HepG2 (cell line): ENCODE measurements around the gene ZNF48. TPM values are rescaled to one million over a fixed set of nuclear protein-coding genes. Genes with fewer than 3 reads are reported as not detected.

Source experiments
- ATAC-seq: fragments of 200-7000 bp; cut with Tn5 transposase; 3 replicates; pipeline ENCODE4 v1.9.1; 2020; ENCODE audit warnings: mild to moderate bottlenecking, moderate library complexity
- Bru-seq: library from RNA; stranded (reverse); fragments of 400-500 nt; gene quantifications from one replicate; lab custom pipeline; 2021; lab: Mats Ljungman, UMichigan
- BruChase-seq, 2 experiments: library from RNA; stranded (reverse); fragments of 400-500 nt; gene quantifications; one replicate each; lab custom pipeline; 2021; lab: Mats Ljungman, UMichigan
- BruUV-seq: library from RNA; stranded (reverse); fragments of 400-500 nt; replicated peaks from 2 replicates; lab custom pipeline; 2021; lab: Mats Ljungman, UMichigan
- CTCF ChIA-PET: fragments of 300-600 bp; formaldehyde crosslinking; extraction: SDS; loops from one replicate; lab custom pipeline; 2021; ENCODE audit warnings: low total read pairs, inconsistent platforms, low intra/inter-chr PET ratio; lab: Yijun Ruan, JAX
- POLR2A ChIA-PET: fragments of 350-600 bp; sonication (Branson Sonifier 250); formaldehyde crosslinking; loops from one replicate; lab custom pipeline; 2020; ENCODE audit warnings: antibody characterized with exemption, inconsistent platforms; lab: Yijun Ruan, JAX
- DNase-seq: peaks from one replicate; pipeline ENCODE4 v3.0.0-alpha.2; 2015; ENCODE audit warnings: low spot score
- FAIRE-seq: peaks from 3 replicates; lab custom pipeline; 2011; peaks lifted over from hg19 to GRCh38; lab: Jason Lieb, UNC
- H2AFZ ChIP-seq: one replicate; pipeline ENCODE4 v1.6.1; 2011; ENCODE audit warnings: low read length, inconsistent platforms
- H3K27ac ChIP-seq: fragments of 300-600 bp; 3 replicates; pipeline ENCODE4 v1.8.0; 2011; ENCODE audit warnings: mixed run types, mild to moderate bottlenecking, mixed read lengths, low read length, inconsistent platforms; ENCODE audit not compliant: insufficient read depth; ENCODE audit errors: extremely low read length
- H3K27me3 ChIP-seq, 2 experiments: fragments of 200-600 bp in 1 of 2; 2 replicates in 1 of 2; 3 replicates in 1 of 2; pipeline versions ENCODE4 v1.6.0 to v1.8.0; 2011; ENCODE audit warnings: low read length in 2 of 2, mild to moderate bottlenecking in 2 of 2, moderate library complexity in 2 of 2, inconsistent platforms in 1 of 2; ENCODE audit not compliant: insufficient read depth in 2 of 2, control insufficient read depth in 1 of 2
- H3K36me3 ChIP-seq, 2 experiments: fragments of 200-600 bp in 1 of 2; replicated peaks in 1 of 2; 2 replicates in 1 of 2; 3 replicates in 1 of 2; pipeline versions ENCODE4 v1.5.1 to v1.8.0; 2011; ENCODE audit warnings: low read length in 2 of 2, inconsistent platforms in 1 of 2; ENCODE audit not compliant: insufficient read depth in 2 of 2, control insufficient read depth in 1 of 2
- H3K4me1 ChIP-seq: 2 replicates; pipeline ENCODE4 v1.5.1; 2012; ENCODE audit warnings: low read length, inconsistent platforms; ENCODE audit not compliant: insufficient read depth
- H3K4me2 ChIP-seq: 2 replicates; pipeline ENCODE4 v1.6.0; 2011; ENCODE audit warnings: low read depth, low read length, inconsistent platforms
- H3K4me3 ChIP-seq, 3 experiments: fragments of 200-600 bp in 1 of 3; sonication (generic), shearing (Covaris generic) in 1 of 3; replicated peaks in 1 of 3; 2 replicates each; pipeline ENCODE4 v1.5.1; 2011 to 2016; ENCODE audit warnings: low read length in 3 of 3, inconsistent platforms in 2 of 3, low read depth in 2 of 3, mild to moderate bottlenecking in 2 of 3, control low read depth in 1 of 3, mixed read lengths in 1 of 3; ENCODE audit not compliant: insufficient read depth in 1 of 3
- H3K79me2 ChIP-seq: one replicate; pipeline ENCODE4 v1.6.1; 2011; ENCODE audit warnings: low read length, inconsistent platforms; ENCODE audit not compliant: insufficient read depth
- H3K9ac ChIP-seq: 2 replicates; pipeline ENCODE4 v1.6.0; 2011; ENCODE audit warnings: mild to moderate bottlenecking, low read depth, low read length, inconsistent platforms; ENCODE audit not compliant: insufficient read depth
- H3K9me3 ChIP-seq: 2 replicates; pipeline ENCODE4 v1.5.1; 2012; ENCODE audit warnings: mild to moderate bottlenecking, low read length
- H4K20me1 ChIP-seq: 2 replicates; pipeline ENCODE4 v1.6.0; 2011; ENCODE audit warnings: inconsistent platforms, mild to moderate bottlenecking, low read length, moderate library complexity; ENCODE audit not compliant: insufficient read depth
- HDAC6 ChIP-seq: fragments of 200-600 bp; sonication (generic); IDR thresholded peaks from 2 replicates; pipeline ENCODE4 v1.7.0; 2017; ENCODE audit warnings: mild to moderate bottlenecking, antibody characterized with exemption, low read length, low read depth
- ZNF205 ChIP-seq: IDR thresholded peaks from 2 replicates; pipeline ENCODE4 v1.6.1; 2018; ENCODE audit warnings: missing biosample characterization, missing genetic modification reagents
- ZNF282 ChIP-seq: fragments of 450-650 bp; IDR thresholded peaks from 2 replicates; pipeline ENCODE4 v1.6.1; 2018; ENCODE audit not compliant: partially characterized antibody
- ZNF331 ChIP-seq: sonication (generic); formaldehyde crosslinking; IDR thresholded peaks from 2 replicates; pipeline ENCODE4 v1.4.0; 2020; ENCODE audit warnings: missing genetic modification reagents
- ZNF547 ChIP-seq: sonication (generic); formaldehyde crosslinking; IDR thresholded peaks from 2 replicates; pipeline ENCODE4 v1.5.1; 2020; ENCODE audit warnings: mild to moderate bottlenecking, missing genetic modification reagents
- WGBS: methylation state at CpG from one replicate; pipeline ENCODE4 v1.1.6; 2017; ENCODE audit warnings: low lambda C conversion rate; 5-methylcytosine and 5-hydroxymethylcytosine counted together
- in situ Hi-C: cut with HindIII; loops from 2 replicates; pipeline ENCODE4 v1.10.0; 2017; ENCODE audit warnings: low pct_unique_long_range_greater_than_20kb; ENCODE audit not compliant: extremely low pct_ligation_motif_present
- intact Hi-C: fragments of 100-400 bp; cut with micrococcal nuclease; formaldehyde crosslinking; loops from one replicate; pipeline ENCODE4 v1.10.0; 2022; ENCODE audit not compliant: unreplicated experiment
- long read RNA-seq, 2 experiments: library from RNA in 1 of 2; library from polyadenylated mRNA in 1 of 2; stranded (forward) in 1 of 2; unstranded in 1 of 2; transcript quantifications; one replicate each; pipeline ENCODE4 v2.0.0, GENCODE V29; 2019 to 2022
- polyA minus RNA-seq, 3 experiments: library from RNA; depleted of rRNA, polyadenylated mRNA; stranded (reverse); fragments of >200 nt; gene quantifications; 2 replicates each; pipeline ENCODE4 v1.2.3, GENCODE V29; 2011; ENCODE audit warnings: low replicate concordance in 1 of 3
- polyA plus RNA-seq, 8 experiments: library from polyadenylated mRNA; depleted of rRNA in 3 of 8; stranded (reverse) in 7 of 8; unstranded in 1 of 8; fragments of >200 nt; fragmentation: Illumina TruSeq in 4 of 8; extraction: Trizol in 4 of 8; gene quantifications; 2 replicates each; pipeline versions ENCODE4 v1.2.1 to v1.2.3, GENCODE V29; 2011 to 2016; ENCODE audit warnings: low read depth in 4 of 8, missing spikeins in 1 of 8, mixed read lengths in 1 of 8; ENCODE audit not compliant: insufficient read depth in 1 of 8
- total RNA-seq, 5 experiments: library from RNA; depleted of rRNA; stranded (reverse); fragments of >200 nt; fragmentation: Illumina TruSeq; extraction: Trizol; gene quantifications; 2 replicates each; pipeline ENCODE4 v1.2.3, GENCODE V29; 2016; ENCODE audit warnings: low read depth in 1 of 5
- TF ChIP-seq, protein P1 (sequence below): sonication (generic); formaldehyde crosslinking; IDR thresholded peaks from 2 replicates; pipeline ENCODE4 v1.4.0; 2020; ENCODE audit warnings: mild to moderate bottlenecking, missing genetic modification reagents
- TF ChIP-seq, protein P2 (sequence below): sonication (generic); formaldehyde crosslinking; IDR thresholded peaks from 2 replicates; pipeline ENCODE4 v1.4.0; 2020; ENCODE audit warnings: missing genetic modification reagents
- TF ChIP-seq, protein P3 (sequence below), 2 experiments: sonication (generic) in 1 of 2; formaldehyde crosslinking in 1 of 2; IDR thresholded peaks; 2 replicates each; pipeline versions ENCODE4 v1.5.1 to v1.6.1; 2011 to 2020; ENCODE audit warnings: borderline replicate concordance in 1 of 2, low read depth in 1 of 2, low read length in 1 of 2, mild to moderate bottlenecking in 1 of 2, missing genetic modification reagents in 1 of 2, moderate library complexity in 1 of 2
- TF ChIP-seq, protein P4 (sequence below): sonication (generic); formaldehyde crosslinking; IDR thresholded peaks from 2 replicates; pipeline ENCODE4 v1.5.1; 2020; ENCODE audit warnings: missing genetic modification reagents, mild to moderate bottlenecking, borderline replicate concordance

The ZNF48 gene
- total RNA-seq (2016; rRNA removed; fragmentation: Illumina TruSeq; extraction: Trizol) (10.9 and 12.3 TPM in 2 replicates), polyA plus RNA-seq (2011; rRNA removed) (9.9 and 11.7 TPM in 2 replicates), polyA minus RNA-seq (2011; rRNA and poly(A)+ RNA removed; ENCODE audit: low replicate concordance) (7.6 and 12.0 TPM in 2 replicates), Bru-seq, nascent RNA (percentile 48 among the genes with signal in this experiment), BruChase-seq, experiment 1, labeled RNA remaining after a 6-hour chase (percentile 46 among the genes with signal in this experiment), BruChase-seq, experiment 2, labeled RNA remaining after a 2-hour chase (percentile 51 among the genes with signal in this experiment)
- 2.3 and 2.9 TPM in 2 replicates for total RNA-seq (2016; cell fraction: cytosol; rRNA removed; fragmentation: Illumina TruSeq; extraction: Trizol; ENCODE audit: low read depth)
- total RNA-seq (2016; cell fraction: insoluble cytoplasmic fraction; rRNA removed; fragmentation: Illumina TruSeq; extraction: Trizol) = 10.9 and 12.6 TPM in 2 replicates
- 8.8 and 8.9 TPM in 2 replicates for total RNA-seq (2016; cell fraction: membrane; rRNA removed; fragmentation: Illumina TruSeq; extraction: Trizol)
- 5.4 and 7.9 TPM in 2 replicates for total RNA-seq (2016; cell fraction: nucleus; rRNA removed; fragmentation: Illumina TruSeq; extraction: Trizol)
- polyA plus RNA-seq (2011; cell fraction: cytosol; rRNA removed) = 7.8 and 10.1 TPM in 2 replicates
- polyA plus RNA-seq (2011; cell fraction: nucleus; rRNA removed) = 9.4 and 11.4 TPM in 2 replicates
- polyA plus RNA-seq (2012) = 7.7 and 10.5 TPM in 2 replicates
- polyA plus RNA-seq (2016; cell fraction: cytosol; fragmentation: Illumina TruSeq; extraction: Trizol; ENCODE audit: low read depth) = 2.1 and 2.6 TPM in 2 replicates
- polyA plus RNA-seq (2016; cell fraction: insoluble cytoplasmic fraction; fragmentation: Illumina TruSeq; extraction: Trizol; ENCODE audit: low read depth) = 11.0 and 11.9 TPM in 2 replicates
- polyA plus RNA-seq (2016; cell fraction: membrane; fragmentation: Illumina TruSeq; extraction: Trizol; ENCODE audit: low read depth) = 5.4 and 6.0 TPM in 2 replicates
- 11.3 and 12.2 TPM in 2 replicates for polyA plus RNA-seq (2016; cell fraction: nucleus; fragmentation: Illumina TruSeq; extraction: Trizol; ENCODE audit: insufficient read depth, low read depth)
- polyA minus RNA-seq (2011; cell fraction: cytosol; rRNA and poly(A)+ RNA removed) = 4.8 and 5.3 TPM in 2 replicates
- 4.1 and 5.0 TPM in 2 replicates for polyA minus RNA-seq (2011; cell fraction: nucleus; rRNA and poly(A)+ RNA removed)
- long read RNA-seq, experiment 1, partial matches to known transcripts = 0 of 7 reads
- long read RNA-seq, experiment 1, other reads (novel, unspliced or antisense) = 3 of 7 reads
- long read RNA-seq, experiment 2, transcript ZNF48-201 (2 exons, 3,234 nt) = major isoform, 18 of 80 reads
- long read RNA-seq, experiment 2, transcript ZNF48-203 (3 exons, 912 nt) = minor isoform, 17 of 80 reads
- long read RNA-seq, experiment 2, partial matches to known transcripts = 16 of 80 reads
- long read RNA-seq, experiment 2, other reads (novel, unspliced or antisense) = 29 of 80 reads

DNA sequence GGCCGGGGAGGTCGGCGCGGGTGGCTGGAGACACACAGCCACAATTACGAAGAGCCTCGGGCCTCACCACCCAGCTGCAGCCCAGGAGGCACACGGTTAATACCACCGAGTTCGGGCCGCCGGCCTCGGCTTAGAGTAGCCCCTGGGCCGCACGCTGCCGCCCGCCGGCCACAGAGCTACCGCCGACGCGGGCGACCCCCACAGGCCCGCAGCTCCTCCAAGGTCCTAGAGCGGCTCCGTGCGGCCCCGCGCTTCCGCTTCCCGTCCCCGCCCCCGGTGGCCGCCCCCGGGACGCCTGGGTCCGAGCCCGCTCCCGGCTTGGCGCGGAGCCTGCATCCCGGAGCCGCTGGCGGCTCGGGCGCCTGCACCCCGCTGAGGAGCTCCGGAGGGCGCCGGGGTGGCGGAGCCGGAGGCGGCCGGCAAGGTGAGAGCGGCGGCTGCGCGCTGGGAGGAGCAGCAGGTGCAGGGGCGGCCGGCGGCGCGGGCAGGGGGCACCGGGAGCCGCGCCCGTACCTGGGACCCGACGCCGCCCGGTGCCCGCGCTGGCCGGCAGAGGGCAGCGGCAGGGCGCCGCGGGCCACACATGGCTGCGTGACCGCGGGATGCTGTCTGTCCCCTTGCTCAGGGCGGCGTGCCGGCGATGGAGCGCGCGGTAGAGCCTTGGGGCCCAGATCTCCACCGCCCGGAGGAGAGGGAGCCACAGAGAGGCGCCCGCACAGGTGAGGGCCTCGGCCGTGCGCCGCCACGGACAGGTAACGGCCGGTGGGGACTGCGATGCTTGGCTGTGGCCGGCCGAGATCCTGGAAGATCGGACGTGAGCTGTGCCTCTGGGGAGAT, at the start of gene ZNF48:
Gene ZNF48, plus strand, starts transcription at position 266 of the 837 bp plus-strand sequence. Its CDS starts 375 bp downstream, at position 641.
- intact Hi-C loops = loop anchor here (1.0 kb wide), 4 partner anchors 14 to 40 kb away; partner anchors contain the start of gene CD2BP2
- ChIA-PET CTCF (interaction anchor here (0.8 to 2.6 kb wide), 4 partner anchors 12 to 233 kb away, joined by 3 to 20 read pairs (median 4); partner anchors contain the start of genes DCTPP1 and ZNF771), POLR2A (interaction anchor here (1.0 to 3.3 kb wide), 15 partner anchors 9 to 263 kb away, joined by 3 to 70 read pairs (median 6); partner anchors contain the start of genes CD2BP2, DCTPP1, FBRS and SEPTIN1)
- Histone ChIP-seq H3K4me3 (peak within 1 kb of the TSS; percentile 75 to 93 (median 75)), H2AFZ (peak within 1 kb of the TSS; percentile 9), H3K9me3 (no peaks in the 10 kb centered on the region), H3K36me3 (peaks cover 3 to 17% of the 10 kb centered on the region in 2 experiments; a peak in 4 of 5 replicates), H3K27ac (peak within 1 kb of the TSS; percentile 73), H3K9ac (peak within 1 kb of the TSS; percentile 83), H4K20me1 (no peaks in the 10 kb centered on the region; the same call in 1 of the 2 replicates), H3K79me2 (peaks cover 17% of the 10 kb centered on the region), H3K27me3 (no peaks in the 10 kb centered on the region), H3K4me2 (peak within 1 kb of the TSS; percentile 99), H3K4me1 (peaks cover 36% of the 10 kb centered on the region)
- peak; percentile 46 for FAIRE-seq
- ATAC-seq = peak; percentile 94
- in situ Hi-C loops = no loop called here
- DNase-seq = peak; percentile 89
- WGBS = 0% methylated on average over 43 of the region's 103 CpGs
- BruUV-seq = no TSS peak
- TF ChIP-seq ZNF547 (no peak; the same call in none of the 2 replicates), ZNF331 (CRISPR knock-in tag) (peak; percentile 77), ZNF282 (no peak), HDAC6 (no peak), ZNF205 (CRISPR knock-in tag) (peak; percentile 49; the same call in 1 of the 2 replicates)
- TF ChIP-seq, protein P1, sequence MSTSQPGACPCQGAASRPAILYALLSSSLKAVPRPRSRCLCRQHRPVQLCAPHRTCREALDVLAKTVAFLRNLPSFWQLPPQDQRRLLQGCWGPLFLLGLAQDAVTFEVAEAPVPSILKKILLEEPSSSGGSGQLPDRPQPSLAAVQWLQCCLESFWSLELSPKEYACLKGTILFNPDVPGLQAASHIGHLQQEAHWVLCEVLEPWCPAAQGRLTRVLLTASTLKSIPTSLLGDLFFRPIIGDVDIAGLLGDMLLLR (CRISPR knock-in tag) = 0 out of 2 replicates have a peak, but pooled peaks have one; percentile 46
- TF ChIP-seq, protein P2, sequence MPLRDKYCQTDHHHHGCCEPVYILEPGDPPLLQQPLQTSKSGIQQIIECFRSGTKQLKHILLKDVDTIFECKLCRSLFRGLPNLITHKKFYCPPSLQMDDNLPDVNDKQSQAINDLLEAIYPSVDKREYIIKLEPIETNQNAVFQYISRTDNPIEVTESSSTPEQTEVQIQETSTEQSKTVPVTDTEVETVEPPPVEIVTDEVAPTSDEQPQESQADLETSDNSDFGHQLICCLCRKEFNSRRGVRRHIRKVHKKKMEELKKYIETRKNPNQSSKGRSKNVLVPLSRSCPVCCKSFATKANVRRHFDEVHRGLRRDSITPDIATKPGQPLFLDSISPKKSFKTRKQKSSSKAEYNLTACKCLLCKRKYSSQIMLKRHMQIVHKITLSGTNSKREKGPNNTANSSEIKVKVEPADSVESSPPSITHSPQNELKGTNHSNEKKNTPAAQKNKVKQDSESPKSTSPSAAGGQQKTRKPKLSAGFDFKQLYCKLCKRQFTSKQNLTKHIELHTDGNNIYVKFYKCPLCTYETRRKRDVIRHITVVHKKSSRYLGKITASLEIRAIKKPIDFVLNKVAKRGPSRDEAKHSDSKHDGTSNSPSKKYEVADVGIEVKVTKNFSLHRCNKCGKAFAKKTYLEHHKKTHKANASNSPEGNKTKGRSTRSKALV (CRISPR knock-in tag) = peak; percentile 69; the same call in 1 of the 2 replicates
- TF ChIP-seq, protein P3, sequence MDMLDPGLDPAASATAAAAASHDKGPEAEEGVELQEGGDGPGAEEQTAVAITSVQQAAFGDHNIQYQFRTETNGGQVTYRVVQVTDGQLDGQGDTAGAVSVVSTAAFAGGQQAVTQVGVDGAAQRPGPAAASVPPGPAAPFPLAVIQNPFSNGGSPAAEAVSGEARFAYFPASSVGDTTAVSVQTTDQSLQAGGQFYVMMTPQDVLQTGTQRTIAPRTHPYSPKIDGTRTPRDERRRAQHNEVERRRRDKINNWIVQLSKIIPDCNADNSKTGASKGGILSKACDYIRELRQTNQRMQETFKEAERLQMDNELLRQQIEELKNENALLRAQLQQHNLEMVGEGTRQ (IDR thresholded peaks at IDR 0.05; ENCODE audit: low read depth, low read length) = no peak
- TF ChIP-seq, protein P3 (CRISPR knock-in tag; IDR thresholded peaks at IDR 0.05; ENCODE audit: borderline replicate concordance) = no peak
- TF ChIP-seq, protein P4, sequence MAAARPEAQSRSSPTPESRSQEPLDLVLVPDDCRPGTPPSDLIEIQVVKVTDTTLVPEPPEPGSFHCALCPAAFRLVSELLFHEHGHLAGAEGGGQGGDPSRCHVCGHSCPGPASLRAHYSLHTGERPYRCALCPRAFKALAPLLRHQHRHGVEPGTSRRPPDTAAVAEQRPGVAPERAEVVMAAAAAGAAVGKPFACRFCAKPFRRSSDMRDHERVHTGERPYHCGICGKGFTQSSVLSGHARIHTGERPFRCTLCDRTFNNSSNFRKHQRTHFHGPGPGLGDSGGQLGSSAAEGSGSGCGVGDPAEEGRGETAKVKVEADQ (CRISPR knock-in tag) = peak; percentile 7; the same call in 1 of the 2 replicates
